Measurements from ENCODE around the gene EVX2. TPM values are rescaled to one million over a fixed set of nuclear protein-coding genes. Genes with fewer than 3 reads are reported as not detected.

The EVX2 gene
- total RNA-seq, 2 experiments from 2014 or later, result not detected

- ATAC-seq, result no peak
- H3K9me3 Mint-ChIP-seq, result peaks cover 2% of the 10 kb centered on the region
- TF ChIP-seq, protein P1, sequence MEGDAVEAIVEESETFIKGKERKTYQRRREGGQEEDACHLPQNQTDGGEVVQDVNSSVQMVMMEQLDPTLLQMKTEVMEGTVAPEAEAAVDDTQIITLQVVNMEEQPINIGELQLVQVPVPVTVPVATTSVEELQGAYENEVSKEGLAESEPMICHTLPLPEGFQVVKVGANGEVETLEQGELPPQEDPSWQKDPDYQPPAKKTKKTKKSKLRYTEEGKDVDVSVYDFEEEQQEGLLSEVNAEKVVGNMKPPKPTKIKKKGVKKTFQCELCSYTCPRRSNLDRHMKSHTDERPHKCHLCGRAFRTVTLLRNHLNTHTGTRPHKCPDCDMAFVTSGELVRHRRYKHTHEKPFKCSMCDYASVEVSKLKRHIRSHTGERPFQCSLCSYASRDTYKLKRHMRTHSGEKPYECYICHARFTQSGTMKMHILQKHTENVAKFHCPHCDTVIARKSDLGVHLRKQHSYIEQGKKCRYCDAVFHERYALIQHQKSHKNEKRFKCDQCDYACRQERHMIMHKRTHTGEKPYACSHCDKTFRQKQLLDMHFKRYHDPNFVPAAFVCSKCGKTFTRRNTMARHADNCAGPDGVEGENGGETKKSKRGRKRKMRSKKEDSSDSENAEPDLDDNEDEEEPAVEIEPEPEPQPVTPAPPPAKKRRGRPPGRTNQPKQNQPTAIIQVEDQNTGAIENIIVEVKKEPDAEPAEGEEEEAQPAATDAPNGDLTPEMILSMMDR (IDR thresholded peaks at IDR 0.05), result no peak
- ChIA-PET POLR2A (no interaction called here), CTCF (interaction anchor here (0.6 to 2.9 kb wide), 18 partner anchors 9 to 544 kb away, joined by 3 to 28 read pairs (median 5); no protein-coding TSS in a partner anchor)
- intact Hi-C loops (cut with micrococcal nuclease), result no loop called here
- H3K36me3 Mint-ChIP-seq (ENCODE audit: low read depth), result peaks cover 3% of the 10 kb centered on the region
- peaks cover 82% of the 10 kb centered on the region for H3K27me3 Mint-ChIP-seq
- no peak overlapping the region for H3K27ac Mint-ChIP-seq
- H3K4me3 Mint-ChIP-seq, result no peak overlapping the region
- peaks cover 16% of the 10 kb centered on the region for H3K4me1 Mint-ChIP-seq (ENCODE audit: low read depth)
- DNase-seq, result no peak
Measured at GRCh38 chr2:176110415-176111308, 26.9 kb upstream of the EVX2 start.

DNA sequence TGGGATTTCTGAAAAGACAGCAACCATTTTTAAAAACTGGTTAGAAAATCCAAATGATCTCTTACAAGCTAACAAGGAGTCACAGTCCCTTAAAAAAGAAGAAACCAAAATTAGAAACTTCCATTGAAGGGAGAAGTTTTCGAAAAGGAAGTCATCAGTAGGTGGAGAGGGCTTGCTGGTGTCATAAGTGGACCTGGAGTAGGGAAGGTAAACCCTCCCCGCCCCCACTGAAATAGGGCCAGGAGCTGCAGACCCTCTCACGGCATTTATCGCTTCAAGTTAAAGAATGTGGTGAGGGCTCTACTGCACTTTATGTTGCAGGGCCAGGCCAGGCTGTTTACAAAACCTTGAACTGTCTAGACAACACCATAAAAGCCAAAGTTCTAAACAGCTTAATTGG is 26.2 kb upstream of the EVX2 start:
- Mint-ChIP-seq H3K36me3 (ENCODE audit: low read depth) (peaks cover 3% of the 10 kb centered on the region), H3K4me3 (no peak overlapping the region), H3K27ac (no peak overlapping the region), H3K9me3 (peaks cover 2% of the 10 kb centered on the region), H3K4me1 (ENCODE audit: low read depth) (peaks cover 19% of the 10 kb centered on the region), H3K27me3 (peaks cover 86% of the 10 kb centered on the region)
- DNase-seq (no peak), ATAC-seq (no peak)
- ChIA-PET POLR2A (no interaction called here), CTCF (interaction anchor here (1.0 to 2.9 kb wide), 13 partner anchors 8 to 444 kb away, joined by 3 to 28 read pairs (median 6); no protein-coding TSS in a partner anchor)
- TF ChIP-seq, protein P1 (IDR thresholded peaks at IDR 0.05), result no peak
- intact Hi-C loops (cut with micrococcal nuclease), result no loop called here

DNA sequence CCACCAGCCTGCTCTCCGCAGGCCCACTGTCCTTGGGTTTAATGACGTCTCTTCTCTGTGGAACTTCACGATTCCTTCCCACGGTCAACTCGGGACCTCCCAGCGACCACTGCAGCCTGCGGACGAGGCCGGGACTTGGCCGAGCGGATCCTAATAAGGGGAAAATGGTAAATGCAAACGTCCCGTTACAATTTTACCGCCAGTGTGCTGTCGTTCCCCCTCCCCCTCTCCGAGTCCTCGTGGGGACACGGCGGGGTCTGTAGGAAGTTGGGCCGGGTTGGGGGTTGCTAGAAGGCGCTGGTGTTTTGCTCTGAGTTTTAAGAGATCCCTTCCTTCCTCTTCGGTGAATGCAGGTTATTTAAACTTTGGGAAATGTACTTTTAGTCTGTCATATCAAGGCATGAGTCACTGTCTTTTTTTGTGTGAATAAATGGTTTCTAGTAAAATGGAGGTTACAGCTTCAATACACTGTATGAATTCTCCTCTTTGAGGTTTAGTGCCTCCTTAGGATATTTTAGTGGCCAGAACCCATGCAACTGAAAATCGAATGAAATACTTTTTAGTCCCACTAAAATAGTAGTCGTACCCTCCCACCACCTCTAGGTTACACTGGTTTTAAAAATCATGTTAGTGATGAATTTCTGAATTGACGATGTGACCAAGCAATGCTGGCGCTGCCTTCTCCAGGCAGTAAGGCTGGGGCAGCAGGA is 25.6 kb upstream of the EVX2 start:
- Mint-ChIP-seq H3K27me3 (peaks cover 86% of the 10 kb centered on the region), H3K4me3 (no peak overlapping the region), H3K36me3 (ENCODE audit: low read depth) (peaks cover 3% of the 10 kb centered on the region), H3K27ac (no peak overlapping the region), H3K4me1 (ENCODE audit: low read depth) (peaks cover 22% of the 10 kb centered on the region), H3K9me3 (peaks cover 2% of the 10 kb centered on the region)
- TF ChIP-seq, protein P1 (IDR thresholded peaks at IDR 0.05), result no peak
- DNase-seq (no peak), ATAC-seq (no peak)
- intact Hi-C loops (cut with micrococcal nuclease), result no loop called here
- CTCF ChIA-PET, result interaction anchor here (0.6 to 2.9 kb wide), 5 partner anchors 12 to 445 kb away, joined by 3 to 28 read pairs (median 6); no protein-coding TSS in a partner anchor
- POLR2A ChIA-PET, result no interaction called here

- H3K9me3 Mint-ChIP-seq, result peaks cover 2% of the 10 kb centered on the region
- peaks cover 3% of the 10 kb centered on the region for H3K36me3 Mint-ChIP-seq (ENCODE audit: low read depth)
- ChIA-PET POLR2A (no interaction called here), CTCF (no interaction called here)
- intact Hi-C loops (cut with micrococcal nuclease), result no loop called here
- TF ChIP-seq, protein P1 (IDR thresholded peaks at IDR 0.05), result no peak
- ATAC-seq, result no peak
- DNase-seq, result no peak
- peaks cover 83% of the 10 kb centered on the region for H3K27me3 Mint-ChIP-seq
- no peak overlapping the region for H3K27ac Mint-ChIP-seq
- no peak overlapping the region for H3K4me3 Mint-ChIP-seq
- peaks cover 26% of the 10 kb centered on the region for H3K4me1 Mint-ChIP-seq (ENCODE audit: low read depth)
Measured at GRCh38 chr2:176107731-176108181, 24.0 kb upstream of the EVX2 start.
